SH-SY5Y (cell line): ENCODE data around the gene PVR.

Source experiments
- GATA2 ChIP-seq: IDR thresholded peaks from 2 replicates; pipeline ENCODE4 v1.6.1; 2011; ENCODE audit warnings: mild to moderate bottlenecking, low read depth, low read length
- GATA3 ChIP-seq: IDR thresholded peaks from 2 replicates; pipeline ENCODE4 v1.6.1; 2011; ENCODE audit warnings: low read depth, mild to moderate bottlenecking, low read length, moderate library complexity

DNA sequence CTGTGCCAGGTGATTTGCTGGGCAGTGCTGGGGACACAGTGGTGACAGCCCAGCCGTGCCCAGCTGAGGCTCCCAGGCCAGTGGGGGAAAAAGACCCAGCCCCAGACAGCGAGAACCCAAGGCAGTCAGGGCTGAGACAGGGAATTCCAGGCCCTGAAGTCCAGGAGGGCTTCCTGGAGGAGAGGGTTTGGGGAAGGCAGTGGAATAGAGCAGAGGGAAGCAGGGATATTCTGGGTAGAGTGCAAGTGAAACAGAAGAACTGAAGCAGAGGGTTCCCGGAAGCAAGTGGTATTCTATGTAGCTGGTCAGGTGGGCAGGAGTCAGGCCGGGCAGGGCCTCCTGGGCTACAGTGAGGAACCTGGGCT lies 53.9 kb downstream of the PVR start:
- TF ChIP-seq GATA2 (no peak), GATA3 (no peak)
